Effector memory CD4-positive, alpha-beta T cell (primary cell): ENCODE results near the gene AIFM1.

Source experiments
- DNase-seq, 3 donors: peaks; one replicate each; pipeline ENCODE4 v3.0.0-alpha.2; 2020
- H3K27ac ChIP-seq: 2 replicates; pipeline ENCODE4 v1.7.0; 2013; ENCODE audit warnings: mild to moderate bottlenecking, low read length, moderate library complexity; ENCODE audit not compliant: insufficient read depth, poor library complexity, severe bottlenecking
- H3K27me3 ChIP-seq: replicated peaks from 2 replicates; pipeline ENCODE4 v1.7.0; 2013; ENCODE audit warnings: mild to moderate bottlenecking, low read length; ENCODE audit not compliant: insufficient read depth, control insufficient read depth, poor library complexity, severe bottlenecking
- H3K36me3 ChIP-seq: 2 replicates; pipeline ENCODE4 v1.7.0; 2013; ENCODE audit warnings: mild to moderate bottlenecking, low read length, moderate library complexity; ENCODE audit not compliant: control insufficient read depth, insufficient read depth
- H3K4me1 ChIP-seq: 2 replicates; pipeline ENCODE4 v1.7.0; 2013; ENCODE audit warnings: low read length, mild to moderate bottlenecking; ENCODE audit not compliant: control insufficient read depth, insufficient read depth, poor library complexity, severe bottlenecking
- H3K4me3 ChIP-seq: 2 replicates; pipeline ENCODE4 v1.7.0; 2013; ENCODE audit warnings: low read length, low read depth, mild to moderate bottlenecking; ENCODE audit not compliant: insufficient read depth, poor library complexity, severe bottlenecking
- H3K9me3 ChIP-seq: 2 replicates; pipeline ENCODE4 v1.7.0; 2013; ENCODE audit warnings: mild to moderate bottlenecking, low read length, moderate library complexity; ENCODE audit not compliant: control insufficient read depth

AIFM1 gene

GRCh38 chrX:130147631-130148030 lies 18.0 kb downstream of the AIFM1 start:
- H3K27ac ChIP-seq: no peak overlapping the region
- H3K9me3 ChIP-seq: no peaks in the 10 kb centered on the region
- no peak for DNase-seq
- no peak overlapping the region for H3K4me3 ChIP-seq
- H3K27me3 ChIP-seq: no peaks in the 10 kb centered on the region
- peaks cover 14% of the 10 kb centered on the region for H3K36me3 ChIP-seq
- no peaks in the 10 kb centered on the region for H3K4me1 ChIP-seq

GRCh38 chrX:130145123-130145522 lies 20.5 kb downstream of the AIFM1 start:
- H3K4me1 ChIP-seq: no peaks in the 10 kb centered on the region
- no peak overlapping the region for H3K27ac ChIP-seq
- no peak for DNase-seq
- H3K9me3 ChIP-seq: no peaks in the 10 kb centered on the region
- H3K36me3 ChIP-seq: peaks cover 14% of the 10 kb centered on the region
- no peaks in the 10 kb centered on the region for H3K27me3 ChIP-seq
- H3K4me3 ChIP-seq: no peak overlapping the region

- Histone ChIP-seq H3K27me3 (no peaks in the 10 kb centered on the region), H3K36me3 (peaks cover 14% of the 10 kb centered on the region)
- no peak for DNase-seq
Observed at GRCh38 chrX:130144509-130144908, 21.1 kb downstream of the AIFM1 start.

GRCh38 chrX:130139474-130140201 lies 26.0 kb downstream of the AIFM1 start:
- no peaks in the 10 kb centered on the region for H3K4me1 ChIP-seq
- H3K27ac ChIP-seq: no peak overlapping the region
- H3K4me3 ChIP-seq: no peak overlapping the region
- no peak for DNase-seq
- peaks cover 11% of the 10 kb centered on the region for H3K36me3 ChIP-seq
- no peaks in the 10 kb centered on the region for H3K27me3 ChIP-seq
- H3K9me3 ChIP-seq: no peaks in the 10 kb centered on the region

More at GRCh38 chrX:130144509-130144908, 21.1 kb downstream of the AIFM1 start:
- Histone ChIP-seq H3K27ac (no peak overlapping the region), H3K9me3 (no peaks in the 10 kb centered on the region), H3K4me1 (no peaks in the 10 kb centered on the region), H3K4me3 (no peak overlapping the region)

- no peak for DNase-seq
- Histone ChIP-seq H3K27me3 (no peaks in the 10 kb centered on the region), H3K36me3 (peaks cover 11% of the 10 kb centered on the region), H3K9me3 (no peaks in the 10 kb centered on the region), H3K4me3 (no peak overlapping the region), H3K4me1 (no peaks in the 10 kb centered on the region), H3K27ac (no peak overlapping the region)
Observed at GRCh38 chrX:130136961-130137360, 28.7 kb downstream of the AIFM1 start.

GRCh38 chrX:130136496-130136895 lies 29.1 kb downstream of the AIFM1 start:
- DNase-seq: no peak
- Histone ChIP-seq H3K4me3 (no peak overlapping the region), H3K36me3 (peaks cover 11% of the 10 kb centered on the region), H3K27ac (no peak overlapping the region), H3K4me1 (no peaks in the 10 kb centered on the region), H3K9me3 (no peaks in the 10 kb centered on the region), H3K27me3 (no peaks in the 10 kb centered on the region)

GRCh38 chrX:130130990-130131389 lies 34.7 kb downstream of the AIFM1 start:
- no peak for DNase-seq
- H3K4me3 ChIP-seq: no peak overlapping the region
- H3K27me3 ChIP-seq: no peaks in the 10 kb centered on the region
- no peak overlapping the region for H3K27ac ChIP-seq
- no peaks in the 10 kb centered on the region for H3K9me3 ChIP-seq
- peaks cover 14% of the 10 kb centered on the region for H3K36me3 ChIP-seq
- no peaks in the 10 kb centered on the region for H3K4me1 ChIP-seq

GRCh38 chrX:130125091-130125874 lies 40.4 kb downstream of the AIFM1 start:
- peaks cover 4% of the 10 kb centered on the region for H3K36me3 ChIP-seq
- no peaks in the 10 kb centered on the region for H3K9me3 ChIP-seq
- H3K27ac ChIP-seq: no peak overlapping the region
- peaks cover 1% of the 10 kb centered on the region for H3K4me1 ChIP-seq
- no peak for DNase-seq
- no peak overlapping the region for H3K4me3 ChIP-seq
- H3K27me3 ChIP-seq: no peaks in the 10 kb centered on the region

- Histone ChIP-seq H3K36me3 (no peaks in the 10 kb centered on the region), H3K27ac (no peak overlapping the region), H3K4me3 (no peak overlapping the region), H3K27me3 (no peaks in the 10 kb centered on the region), H3K4me1 (peaks cover 4% of the 10 kb centered on the region), H3K9me3 (no peaks in the 10 kb centered on the region)
- DNase-seq: no peak
Observed at GRCh38 chrX:130124577-130124976, 41.1 kb downstream of the AIFM1 start.

- Histone ChIP-seq H3K4me1 (peaks cover 11% of the 10 kb centered on the region), H3K9me3 (no peaks in the 10 kb centered on the region), H3K27ac (no peak overlapping the region), H3K36me3 (no peaks in the 10 kb centered on the region), H3K27me3 (no peaks in the 10 kb centered on the region), H3K4me3 (no peak overlapping the region)
- DNase-seq: no peak
Observed at GRCh38 chrX:130121505-130121800, 44.2 kb downstream of the AIFM1 start.
